HFFc6 (cell line): Measurements from ENCODE around the gene WFIKKN2. TPM values are rescaled to one million over a fixed set of nuclear protein-coding genes. Genes with fewer than 3 reads are reported as not detected.
"Not testable (repeated sequence)": the region's sequence is repeated elsewhere in the genome, so short reads cannot be mapped to it uniquely, and the experiment has no call there.

Experiments used
- DNase-seq: peaks from one replicate; pipeline ENCODE4 v3.0.0-alpha.2; 2018
- H3K27ac Mint-ChIP-seq: 2 replicates; pipeline ENCODE4 v1.8.0; 2020; ENCODE audit warnings: mild to moderate bottlenecking, mixed read lengths
- H3K27me3 Mint-ChIP-seq: 2 replicates; pipeline ENCODE4 v1.8.0; 2021; ENCODE audit warnings: mild to moderate bottlenecking, moderate library complexity, mixed read lengths; ENCODE audit not compliant: insufficient read depth
- H3K36me3 Mint-ChIP-seq: 2 replicates; pipeline ENCODE4 v1.8.0; 2021; ENCODE audit warnings: low read depth, mixed read lengths
- H3K4me1 Mint-ChIP-seq: 2 replicates; pipeline ENCODE4 v1.8.0; 2020; ENCODE audit warnings: low read depth, mixed read lengths
- H3K4me3 Mint-ChIP-seq: 2 replicates; pipeline ENCODE4 v1.8.0; 2020; ENCODE audit warnings: mild to moderate bottlenecking, moderate library complexity, mixed read lengths
- H3K9me3 Mint-ChIP-seq: 2 replicates; pipeline ENCODE4 v1.8.0; 2020; ENCODE audit warnings: mild to moderate bottlenecking, mixed read lengths
- total RNA-seq, 6 experiments: library from RNA; stranded (reverse); fragmentation: NEBNext Ultra II Directional; extraction: Animal tissue kit (Norgen Biotek cat#: 25700); gene quantifications; 2 replicates in 1 of 6; 3 replicates in 5 of 6; pipeline ENCODE4 v1.2.3, GENCODE V29; 2021
- TF ChIP-seq, protein P1 (sequence below): fragments of 200-600 bp; sonication (generic); IDR thresholded peaks from 2 replicates; pipeline ENCODE4 v1.5.0; 2021; ENCODE audit warnings: antibody characterized with exemption, mild to moderate bottlenecking

Gene WFIKKN2
- total RNA-seq, 6 experiments from 2014 or later, result 0.05 to 0.07 (median 0.05) TPM; not detected in 3

DNA sequence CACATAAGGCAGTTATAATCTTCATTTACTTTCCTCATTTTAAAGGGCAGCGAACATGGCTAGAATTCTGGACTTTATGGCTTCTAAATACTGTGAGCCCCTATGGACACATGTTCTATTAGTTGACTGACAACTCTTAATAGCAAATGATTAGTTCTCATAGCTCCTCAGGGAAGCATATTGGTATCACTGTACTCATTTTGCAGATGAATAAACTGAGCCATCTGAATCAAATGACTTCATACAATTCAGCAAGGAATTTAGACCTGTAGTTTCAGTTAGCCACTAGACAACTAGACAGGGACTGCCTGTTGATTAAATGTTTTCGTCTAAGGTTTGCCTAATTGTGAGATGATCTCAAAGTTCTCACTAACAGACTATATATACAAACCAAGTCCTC, 21.0 kb downstream of the WFIKKN2 start:
- Mint-ChIP-seq H3K4me3 (no peak overlapping the region), H3K27me3 (no peaks in the 10 kb centered on the region; the same call in 1 of the 2 replicates), H3K4me1 (peaks cover 18% of the 10 kb centered on the region), H3K9me3 (no peaks in the 10 kb centered on the region), H3K36me3 (peaks cover 7% of the 10 kb centered on the region), H3K27ac (no peak overlapping the region)
- TF ChIP-seq, protein P1, sequence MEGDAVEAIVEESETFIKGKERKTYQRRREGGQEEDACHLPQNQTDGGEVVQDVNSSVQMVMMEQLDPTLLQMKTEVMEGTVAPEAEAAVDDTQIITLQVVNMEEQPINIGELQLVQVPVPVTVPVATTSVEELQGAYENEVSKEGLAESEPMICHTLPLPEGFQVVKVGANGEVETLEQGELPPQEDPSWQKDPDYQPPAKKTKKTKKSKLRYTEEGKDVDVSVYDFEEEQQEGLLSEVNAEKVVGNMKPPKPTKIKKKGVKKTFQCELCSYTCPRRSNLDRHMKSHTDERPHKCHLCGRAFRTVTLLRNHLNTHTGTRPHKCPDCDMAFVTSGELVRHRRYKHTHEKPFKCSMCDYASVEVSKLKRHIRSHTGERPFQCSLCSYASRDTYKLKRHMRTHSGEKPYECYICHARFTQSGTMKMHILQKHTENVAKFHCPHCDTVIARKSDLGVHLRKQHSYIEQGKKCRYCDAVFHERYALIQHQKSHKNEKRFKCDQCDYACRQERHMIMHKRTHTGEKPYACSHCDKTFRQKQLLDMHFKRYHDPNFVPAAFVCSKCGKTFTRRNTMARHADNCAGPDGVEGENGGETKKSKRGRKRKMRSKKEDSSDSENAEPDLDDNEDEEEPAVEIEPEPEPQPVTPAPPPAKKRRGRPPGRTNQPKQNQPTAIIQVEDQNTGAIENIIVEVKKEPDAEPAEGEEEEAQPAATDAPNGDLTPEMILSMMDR, result no peak
- DNase-seq, result no peak

DNA sequence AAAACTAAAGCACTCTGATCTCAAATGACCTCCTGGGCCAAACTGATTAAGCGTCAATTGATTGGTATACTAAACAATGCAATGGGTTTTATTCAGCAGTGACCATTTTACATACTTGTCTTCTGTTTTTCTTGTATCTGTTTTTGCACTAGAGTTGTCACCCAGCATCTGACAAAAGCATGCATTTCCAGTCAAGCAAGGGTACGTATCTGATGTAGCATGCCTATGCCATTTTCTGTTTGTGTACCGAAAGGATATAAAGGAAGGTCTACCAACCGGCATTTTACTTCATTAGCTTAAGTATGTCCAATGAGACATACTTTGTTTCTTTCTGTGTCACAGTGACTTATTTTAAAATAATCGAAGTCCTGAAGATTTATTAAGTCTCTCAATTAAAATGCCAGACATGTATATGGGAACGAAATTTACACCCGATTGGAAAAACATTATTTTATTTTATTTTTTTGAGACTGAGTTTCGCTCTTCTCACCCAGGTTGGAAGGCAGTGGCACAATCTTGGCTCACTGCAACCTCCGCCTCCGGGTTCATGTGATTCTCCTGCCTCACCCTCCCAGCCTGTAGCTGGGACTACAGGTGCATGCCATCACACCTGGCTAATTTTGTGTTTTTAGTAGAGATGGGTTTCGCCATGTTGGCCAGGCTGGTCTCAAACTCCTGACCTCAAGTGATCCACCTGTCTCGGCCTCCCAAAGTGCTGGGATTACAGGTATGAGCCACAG, 23.3 kb downstream of the WFIKKN2 start:
- peaks cover 18% of the 10 kb centered on the region for H3K4me1 Mint-ChIP-seq
- H3K27me3 Mint-ChIP-seq, result no peaks in the 10 kb centered on the region; the same call in 1 of the 2 replicates
- H3K9me3 Mint-ChIP-seq, result no peaks in the 10 kb centered on the region
- H3K27ac Mint-ChIP-seq, result no peak overlapping the region
- peaks cover 24% of the 10 kb centered on the region for H3K36me3 Mint-ChIP-seq
- no peak for DNase-seq
- no peak overlapping the region for H3K4me3 Mint-ChIP-seq
- TF ChIP-seq, protein P1, result no peak

DNA sequence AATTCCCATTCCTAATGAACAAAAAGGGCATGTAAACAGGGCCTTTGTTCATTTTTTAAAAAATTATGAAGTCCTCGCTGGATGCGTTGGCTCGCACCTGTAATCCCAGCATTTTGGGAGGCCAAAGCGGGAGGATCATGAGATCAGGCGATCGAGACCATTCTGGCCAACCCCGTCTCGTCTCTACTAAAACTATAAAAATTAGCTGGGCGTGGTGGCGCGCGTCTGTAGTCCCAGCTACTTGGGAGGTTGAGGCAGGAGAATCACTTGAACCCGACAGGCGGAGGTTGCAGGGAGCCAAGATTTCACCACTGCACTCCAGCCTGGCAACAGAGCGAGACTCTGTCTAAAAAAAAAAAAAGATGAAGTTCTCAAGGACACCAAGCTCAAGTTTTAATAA, 24.3 kb downstream of the WFIKKN2 start:
- DNase-seq, H3K4me3 Mint-ChIP-seq, H3K27ac Mint-ChIP-seq, H3K9me3 Mint-ChIP-seq, H3K27me3 Mint-ChIP-seq: not testable (repeated sequence)
- H3K4me1 Mint-ChIP-seq, result peaks cover 27% of the 10 kb centered on the region
- peaks cover 35% of the 10 kb centered on the region for H3K36me3 Mint-ChIP-seq

DNA sequence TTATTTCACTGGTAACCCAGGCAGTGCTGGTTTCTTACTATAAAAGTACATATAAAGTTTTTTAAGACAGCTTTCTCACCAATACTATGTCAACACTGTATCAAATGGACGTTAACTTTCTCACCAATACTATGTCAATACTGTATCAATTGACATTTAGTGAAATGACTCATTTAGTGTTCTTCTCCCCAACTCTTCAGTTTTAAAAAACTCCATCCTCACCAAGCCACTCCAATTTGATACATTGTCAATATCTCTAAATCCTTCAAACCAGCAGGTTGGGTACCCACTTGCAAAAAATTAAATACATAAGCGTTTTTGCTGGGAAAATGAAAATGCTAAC, 25.9 kb downstream of the WFIKKN2 start:
- TF ChIP-seq, protein P1, result no peak
- Mint-ChIP-seq H3K27ac (no peak overlapping the region), H3K4me3 (no peak overlapping the region), H3K9me3 (peaks cover 4% of the 10 kb centered on the region), H3K36me3 (peaks cover 42% of the 10 kb centered on the region), H3K27me3 (peaks cover 6% of the 10 kb centered on the region; the same call in 1 of the 2 replicates), H3K4me1 (peaks cover 27% of the 10 kb centered on the region)
- DNase-seq, result no peak

DNA sequence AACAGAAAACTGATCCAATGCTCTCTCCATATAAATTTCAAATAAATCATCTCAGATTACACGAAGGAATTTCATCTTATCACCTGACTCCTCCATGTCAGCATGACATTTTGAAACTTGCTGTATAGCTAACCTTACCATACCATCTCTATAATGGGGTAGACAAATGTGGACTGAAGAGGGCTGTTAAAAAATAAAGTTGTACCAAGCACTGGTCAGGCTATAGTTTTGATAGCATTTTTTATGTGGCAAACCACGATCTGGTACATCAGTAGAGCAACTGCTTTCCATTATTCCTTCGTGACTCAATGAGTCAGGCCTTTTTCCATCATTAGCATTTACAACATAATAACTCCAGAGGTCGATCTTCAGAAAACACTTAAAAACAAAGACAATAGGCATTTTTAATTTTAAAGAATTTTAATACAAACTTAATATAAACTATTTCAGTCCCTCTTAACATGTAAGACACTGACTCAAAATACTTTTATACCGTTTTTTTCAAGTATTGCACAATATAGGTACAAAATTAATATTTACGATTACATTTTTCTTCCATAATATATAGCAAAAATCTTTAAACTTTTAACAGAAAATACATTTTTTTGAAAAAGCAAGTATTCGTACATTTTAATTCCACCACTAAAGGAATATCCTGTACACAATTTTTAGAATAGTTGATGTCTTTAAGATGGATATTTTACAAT, 26.6 kb downstream of the WFIKKN2 start:
- peaks cover 42% of the 10 kb centered on the region for H3K36me3 Mint-ChIP-seq
- DNase-seq, result no peak

More for the DNA sequence above, 26.6 kb downstream of the WFIKKN2 start:
- peak overlapping the region; percentile 41; the same call in 1 of the 2 replicates for H3K4me3 Mint-ChIP-seq
- peaks cover 27% of the 10 kb centered on the region for H3K4me1 Mint-ChIP-seq
- H3K9me3 Mint-ChIP-seq, result peaks cover 4% of the 10 kb centered on the region
- peaks cover 6% of the 10 kb centered on the region; the same call in 1 of the 2 replicates for H3K27me3 Mint-ChIP-seq
- TF ChIP-seq, protein P1, result no peak; the same call in 1 of the 2 replicates
- H3K27ac Mint-ChIP-seq, result peak overlapping the region; percentile 8; the same call in 1 of the 2 replicates
